ENCODE measurements around the gene TP53RK. TPM values are rescaled to one million over a fixed set of nuclear protein-coding genes. Genes with fewer than 3 reads are reported as not detected.

TP53RK gene
- total RNA-seq, 1 donor from 2014 or later = 19.5 TPM

DNA sequence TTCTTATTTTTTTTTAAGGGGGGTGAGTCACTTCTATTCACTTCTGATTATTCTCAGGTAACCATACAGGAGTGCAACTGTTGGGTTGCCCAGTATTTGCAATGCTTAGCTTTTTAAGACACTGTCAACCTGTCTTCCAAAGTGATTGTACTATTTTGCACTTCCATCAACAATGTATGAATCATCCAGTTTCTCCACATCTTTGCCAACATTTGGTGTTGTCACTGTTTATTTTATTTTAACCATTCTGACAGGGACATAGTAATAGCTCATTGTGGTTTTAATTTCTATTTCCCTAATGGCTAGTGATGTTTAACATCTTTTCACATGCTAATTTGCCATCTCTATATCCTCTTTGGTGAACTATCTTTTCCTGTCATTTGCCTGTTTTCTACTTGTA is 36.5 kb downstream of the TP53RK start:
- peaks cover 15% of the 10 kb centered on the region for H3K27me3 Mint-ChIP-seq (ENCODE audit: low read depth)
- TF ChIP-seq, protein P1, sequence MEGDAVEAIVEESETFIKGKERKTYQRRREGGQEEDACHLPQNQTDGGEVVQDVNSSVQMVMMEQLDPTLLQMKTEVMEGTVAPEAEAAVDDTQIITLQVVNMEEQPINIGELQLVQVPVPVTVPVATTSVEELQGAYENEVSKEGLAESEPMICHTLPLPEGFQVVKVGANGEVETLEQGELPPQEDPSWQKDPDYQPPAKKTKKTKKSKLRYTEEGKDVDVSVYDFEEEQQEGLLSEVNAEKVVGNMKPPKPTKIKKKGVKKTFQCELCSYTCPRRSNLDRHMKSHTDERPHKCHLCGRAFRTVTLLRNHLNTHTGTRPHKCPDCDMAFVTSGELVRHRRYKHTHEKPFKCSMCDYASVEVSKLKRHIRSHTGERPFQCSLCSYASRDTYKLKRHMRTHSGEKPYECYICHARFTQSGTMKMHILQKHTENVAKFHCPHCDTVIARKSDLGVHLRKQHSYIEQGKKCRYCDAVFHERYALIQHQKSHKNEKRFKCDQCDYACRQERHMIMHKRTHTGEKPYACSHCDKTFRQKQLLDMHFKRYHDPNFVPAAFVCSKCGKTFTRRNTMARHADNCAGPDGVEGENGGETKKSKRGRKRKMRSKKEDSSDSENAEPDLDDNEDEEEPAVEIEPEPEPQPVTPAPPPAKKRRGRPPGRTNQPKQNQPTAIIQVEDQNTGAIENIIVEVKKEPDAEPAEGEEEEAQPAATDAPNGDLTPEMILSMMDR (conservative IDR thresholded peaks at IDR 0.05) = no peak

DNA sequence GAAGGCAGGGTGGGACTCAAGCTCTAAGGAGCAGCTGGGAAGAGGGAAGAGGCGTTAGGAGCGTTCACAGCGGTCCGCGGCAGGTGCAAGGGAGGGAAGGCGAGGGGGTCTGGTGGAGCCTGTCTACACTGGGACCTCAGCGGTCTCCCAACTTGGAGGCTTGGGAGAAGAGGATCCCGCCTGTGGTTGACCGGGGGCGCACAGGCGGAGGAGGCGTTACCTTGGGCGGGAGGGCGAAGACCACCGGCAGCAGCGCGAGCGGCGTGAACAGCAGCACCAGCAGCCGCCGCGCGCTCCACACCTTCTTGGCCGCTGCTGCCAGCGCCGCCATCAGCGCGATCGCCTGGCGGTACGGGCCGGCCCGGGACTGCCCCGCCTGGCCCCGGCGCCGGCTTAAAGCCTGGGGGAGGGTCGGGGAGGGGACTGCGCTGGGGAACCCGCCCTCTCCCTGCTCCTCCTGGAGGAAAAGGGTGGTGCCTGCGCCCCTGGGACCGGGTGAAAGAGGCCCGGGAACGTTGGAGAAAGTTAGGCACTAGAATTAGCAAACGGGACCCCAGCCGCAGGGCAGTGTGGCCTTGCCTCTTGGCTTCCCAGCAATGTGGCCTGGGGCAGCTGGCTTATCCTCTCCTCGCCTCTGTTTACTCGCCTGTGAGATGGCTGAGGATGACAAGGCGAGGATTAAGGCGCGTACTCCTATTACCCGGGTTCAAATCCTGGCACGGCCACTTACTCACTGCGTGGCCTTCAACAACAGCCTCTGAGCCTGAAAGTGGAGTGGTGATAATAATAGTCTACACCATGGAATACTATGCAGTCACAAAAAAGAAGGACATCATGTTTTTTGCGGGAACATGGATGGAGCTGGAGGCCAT is 37.9 kb downstream of the TP53RK start, which contains the start of gene SLC13A3:
SLC13A3 (minus strand) TSS at position 369 of the 872 bp plus-strand sequence; CDS start at position 331, 38 bp downstream.
- peaks cover 39% of the 10 kb centered on the region for H3K4me1 Mint-ChIP-seq
- no peak within 1 kb of the TSS for H3K27ac Mint-ChIP-seq (ENCODE audit: unreplicated experiment)
- no peaks in the 10 kb centered on the region for H3K36me3 Mint-ChIP-seq (ENCODE audit: low read depth)
- peaks cover 15% of the 10 kb centered on the region for H3K27me3 Mint-ChIP-seq (ENCODE audit: low read depth)
- H3K4me3 Mint-ChIP-seq = peak within 1 kb of the TSS; percentile 42
- DNase-seq (ENCODE audit: low read depth, low spot score) = no peak
- TF ChIP-seq, protein P1 (conservative IDR thresholded peaks at IDR 0.05) = no peak
- no peaks in the 10 kb centered on the region for H3K9me3 Mint-ChIP-seq

More for the DNA sequence above, 36.5 kb downstream of the TP53RK start:
- DNase-seq (ENCODE audit: low read depth, low spot score) = no peak
- H3K4me1 Mint-ChIP-seq = peaks cover 32% of the 10 kb centered on the region
- H3K27ac Mint-ChIP-seq (ENCODE audit: unreplicated experiment) = no peak overlapping the region
- H3K9me3 Mint-ChIP-seq = peaks cover 3% of the 10 kb centered on the region
- no peak overlapping the region for H3K4me3 Mint-ChIP-seq
- peaks cover 2% of the 10 kb centered on the region for H3K36me3 Mint-ChIP-seq (ENCODE audit: low read depth)

DNA sequence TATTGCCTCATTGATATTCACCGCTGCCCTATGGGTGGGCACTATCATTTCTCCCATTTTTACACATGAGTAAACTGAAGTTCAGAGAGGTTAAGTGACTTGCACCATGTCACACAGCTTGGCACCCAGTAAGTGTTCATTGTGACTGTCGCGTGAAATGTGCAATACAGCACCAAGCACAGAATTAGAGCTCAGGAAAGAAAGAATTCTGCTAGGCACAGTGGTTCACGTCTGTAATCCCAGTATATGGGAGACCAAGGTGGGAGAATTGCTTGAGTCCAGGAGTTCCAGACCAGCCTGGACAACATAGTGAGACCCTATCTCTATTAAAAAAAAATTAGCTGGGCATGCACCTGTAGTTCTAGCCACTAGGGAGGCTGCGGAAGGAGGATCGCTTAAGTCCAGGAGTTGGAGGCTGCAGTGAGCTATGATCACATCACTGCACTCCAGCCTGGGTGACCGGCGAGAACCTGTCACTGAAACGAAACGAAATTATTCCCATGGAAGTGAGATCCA is 38.6 kb downstream of the TP53RK start:
- Mint-ChIP-seq H3K27me3 (ENCODE audit: low read depth) (peaks cover 15% of the 10 kb centered on the region), H3K4me3 (peak overlapping the region; percentile 42), H3K27ac (ENCODE audit: unreplicated experiment) (no peak overlapping the region), H3K4me1 (peaks cover 39% of the 10 kb centered on the region), H3K36me3 (ENCODE audit: low read depth) (no peaks in the 10 kb centered on the region), H3K9me3 (no peaks in the 10 kb centered on the region)
- DNase-seq (ENCODE audit: low read depth, low spot score) = no peak
- TF ChIP-seq, protein P1 (conservative IDR thresholded peaks at IDR 0.05) = no peak

DNA sequence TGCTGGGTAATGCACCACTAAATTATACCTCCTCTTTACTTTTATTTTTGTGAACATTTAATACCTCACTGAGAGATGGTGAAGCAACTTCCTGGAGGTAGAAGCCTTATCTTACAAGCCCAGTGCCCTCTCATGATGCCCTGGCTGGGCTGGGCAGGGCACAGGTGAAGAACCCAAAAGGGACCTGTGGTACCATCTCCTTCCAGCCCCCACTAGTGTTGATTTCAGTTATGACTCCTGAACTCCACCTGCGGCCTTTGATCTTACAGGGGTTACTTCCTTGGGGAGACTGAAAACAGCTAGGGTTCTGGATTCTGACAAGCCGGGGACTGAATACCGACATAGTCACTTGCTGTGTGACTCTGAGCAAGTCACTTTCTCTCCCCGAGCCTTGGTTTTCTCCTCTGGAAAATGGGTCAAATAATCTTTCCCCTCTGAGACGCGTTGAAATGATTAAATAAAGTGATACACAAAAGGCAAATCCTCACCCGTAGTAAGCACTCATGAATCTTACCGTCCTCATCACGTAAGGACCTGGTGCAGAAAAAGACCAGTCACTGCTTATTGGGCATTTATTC is 39.2 kb downstream of the TP53RK start:
- TF ChIP-seq, protein P1 (conservative IDR thresholded peaks at IDR 0.05) = no peak
- Mint-ChIP-seq H3K4me1 (peaks cover 39% of the 10 kb centered on the region), H3K9me3 (no peaks in the 10 kb centered on the region), H3K27ac (ENCODE audit: unreplicated experiment) (no peak overlapping the region), H3K36me3 (ENCODE audit: low read depth) (no peaks in the 10 kb centered on the region), H3K27me3 (ENCODE audit: low read depth) (peaks cover 15% of the 10 kb centered on the region), H3K4me3 (no peak overlapping the region)
- DNase-seq (ENCODE audit: low read depth, low spot score) = no peak

DNA sequence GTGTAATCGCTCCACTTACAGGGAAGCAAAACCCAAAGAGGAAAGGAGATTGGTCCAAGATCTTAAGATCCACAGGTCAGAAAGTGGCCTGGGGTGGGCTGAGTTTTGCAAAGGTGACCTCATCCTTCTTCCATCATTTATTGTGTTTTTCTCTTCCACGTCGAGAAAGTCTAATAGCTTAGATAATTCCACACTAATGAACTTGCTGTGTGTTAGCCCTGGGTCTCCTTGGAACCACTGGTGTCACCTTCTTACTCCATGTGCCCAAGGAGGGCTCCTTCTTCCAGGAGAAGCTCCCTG is 39.6 kb downstream of the TP53RK start:
- Mint-ChIP-seq H3K9me3 (no peaks in the 10 kb centered on the region), H3K4me3 (no peak overlapping the region), H3K36me3 (ENCODE audit: low read depth) (no peaks in the 10 kb centered on the region), H3K27me3 (ENCODE audit: low read depth) (peaks cover 15% of the 10 kb centered on the region), H3K4me1 (peaks cover 39% of the 10 kb centered on the region), H3K27ac (ENCODE audit: unreplicated experiment) (no peak overlapping the region)
- no peak for DNase-seq (ENCODE audit: low read depth, low spot score)
- TF ChIP-seq, protein P1 (conservative IDR thresholded peaks at IDR 0.05) = no peak
